HepG2 (cell line): ENCODE data around the gene SNAI3. TPM values are rescaled to one million over a fixed set of nuclear protein-coding genes. Genes with fewer than 3 reads are reported as not detected.

Source experiments
- ARNT ChIP-seq: fragments of 450-650 bp; IDR thresholded peaks from 2 replicates; pipeline ENCODE4 v1.6.1; 2017
- ARNTL ChIP-seq: sonication (generic); formaldehyde crosslinking; IDR thresholded peaks from 2 replicates; pipeline ENCODE4 v1.4.0; 2020; ENCODE audit warnings: mild to moderate bottlenecking, missing genetic modification reagents
- JUN ChIP-seq: sonication (generic); formaldehyde crosslinking; IDR thresholded peaks from 2 replicates; pipeline ENCODE4 v1.4.0; 2020; ENCODE audit warnings: mild to moderate bottlenecking, missing genetic modification reagents
- KDM3A ChIP-seq: IDR thresholded peaks from 2 replicates; pipeline ENCODE4 v1.6.1; 2018; ENCODE audit warnings: low read depth, missing compliant biosample characterization
- SIN3B ChIP-seq: fragments of 150-350 bp; IDR thresholded peaks from 2 replicates; pipeline ENCODE4 v1.6.1; 2014; ENCODE audit warnings: low read length
- SP1 ChIP-seq, 2 experiments: fragments of 450-650 bp in 1 of 2; sonication (generic) in 1 of 2; formaldehyde crosslinking in 1 of 2; IDR thresholded peaks; 2 replicates each; pipeline versions ENCODE4 v1.4.0 to v1.6.1; 2016 to 2020; ENCODE audit warnings: missing genetic modification reagents in 1 of 2
- TSC22D2 ChIP-seq: sonication (generic); formaldehyde crosslinking; IDR thresholded peaks from 2 replicates; pipeline ENCODE4 v1.5.1; 2020; ENCODE audit warnings: missing genetic modification reagents, mild to moderate bottlenecking, borderline replicate concordance
- ZBTB44 ChIP-seq: sonication (generic); formaldehyde crosslinking; IDR thresholded peaks from 2 replicates; pipeline ENCODE4 v1.4.0; 2020; ENCODE audit warnings: missing genetic modification reagents
- ZHX2 ChIP-seq, 2 experiments: sonication (generic) in 1 of 2; formaldehyde crosslinking in 1 of 2; IDR thresholded peaks; 2 replicates each; pipeline versions ENCODE4 v1.6.1 to v1.9.0; 2014 to 2022; ENCODE audit warnings: antibody characterized with exemption in 1 of 2, borderline replicate concordance in 1 of 2, inconsistent platforms in 1 of 2, low read depth in 1 of 2, missing genetic modification reagents in 1 of 2
- ZNF121 ChIP-seq: sonication (generic); formaldehyde crosslinking; IDR thresholded peaks from 2 replicates; pipeline ENCODE4 v1.5.0; 2020; ENCODE audit warnings: mild to moderate bottlenecking, missing genetic modification reagents
- ZNF225 ChIP-seq: sonication (generic); formaldehyde crosslinking; IDR thresholded peaks from 2 replicates; pipeline ENCODE4 v1.4.0; 2020; ENCODE audit warnings: mild to moderate bottlenecking, missing genetic modification reagents
- ZNF24 ChIP-seq: fragments of 450-650 bp; IDR thresholded peaks from 2 replicates; pipeline ENCODE4 v1.6.1; 2017; ENCODE audit warnings: antibody characterized with exemption, mild to moderate bottlenecking
- ZNF547 ChIP-seq: sonication (generic); formaldehyde crosslinking; IDR thresholded peaks from 2 replicates; pipeline ENCODE4 v1.5.1; 2020; ENCODE audit warnings: mild to moderate bottlenecking, missing genetic modification reagents
- ZNF550 ChIP-seq: sonication (generic); formaldehyde crosslinking; IDR thresholded peaks from 2 replicates; pipeline ENCODE4 v1.4.0; 2020; ENCODE audit warnings: mild to moderate bottlenecking, missing genetic modification reagents, borderline replicate concordance
- ZNF619 ChIP-seq: sonication (generic); formaldehyde crosslinking; IDR thresholded peaks from 2 replicates; pipeline ENCODE4 v1.4.0; 2020; ENCODE audit warnings: mild to moderate bottlenecking, missing genetic modification reagents
- polyA plus RNA-seq, 8 experiments: library from polyadenylated mRNA; depleted of rRNA in 3 of 8; stranded (reverse) in 7 of 8; unstranded in 1 of 8; fragments of >200 nt; fragmentation: Illumina TruSeq in 4 of 8; extraction: Trizol in 4 of 8; gene quantifications; 2 replicates each; pipeline versions ENCODE4 v1.2.1 to v1.2.3, GENCODE V29; 2011 to 2016; ENCODE audit warnings: low read depth in 4 of 8, missing spikeins in 1 of 8, mixed read lengths in 1 of 8; ENCODE audit not compliant: insufficient read depth in 1 of 8
- total RNA-seq, 5 experiments: library from RNA; depleted of rRNA; stranded (reverse); fragments of >200 nt; fragmentation: Illumina TruSeq; extraction: Trizol; gene quantifications; 2 replicates each; pipeline ENCODE4 v1.2.3, GENCODE V29; 2016; ENCODE audit warnings: low read depth in 1 of 5
- TF ChIP-seq, protein P1 (sequence below): sonication (generic); formaldehyde crosslinking; IDR thresholded peaks from 2 replicates; pipeline ENCODE4 v1.9.0; 2021; ENCODE audit warnings: missing genetic modification reagents, borderline replicate concordance
- TF ChIP-seq, protein P2 (sequence below): IDR thresholded peaks from 2 replicates; pipeline ENCODE4 v1.6.1; 2018; ENCODE audit warnings: missing genetic modification reagents, mild to moderate bottlenecking, missing compliant biosample characterization
- TF ChIP-seq, protein P3 (sequence below): sonication (generic); formaldehyde crosslinking; IDR thresholded peaks from 2 replicates; pipeline ENCODE4 v1.4.0; 2020; ENCODE audit warnings: mild to moderate bottlenecking, low read depth, missing genetic modification reagents
- TF ChIP-seq, protein P4 (sequence below): sonication (generic); formaldehyde crosslinking; IDR thresholded peaks from 2 replicates; pipeline ENCODE4 v1.4.0; 2020; ENCODE audit warnings: missing genetic modification reagents, borderline replicate concordance

Gene SNAI3
- total and polyA plus RNA-seq, 2 of the 13 experiments (the other 11 are each of a cell fraction or from before 2014, with no cell fraction given), result 0.09 to 0.18 TPM

DNA sequence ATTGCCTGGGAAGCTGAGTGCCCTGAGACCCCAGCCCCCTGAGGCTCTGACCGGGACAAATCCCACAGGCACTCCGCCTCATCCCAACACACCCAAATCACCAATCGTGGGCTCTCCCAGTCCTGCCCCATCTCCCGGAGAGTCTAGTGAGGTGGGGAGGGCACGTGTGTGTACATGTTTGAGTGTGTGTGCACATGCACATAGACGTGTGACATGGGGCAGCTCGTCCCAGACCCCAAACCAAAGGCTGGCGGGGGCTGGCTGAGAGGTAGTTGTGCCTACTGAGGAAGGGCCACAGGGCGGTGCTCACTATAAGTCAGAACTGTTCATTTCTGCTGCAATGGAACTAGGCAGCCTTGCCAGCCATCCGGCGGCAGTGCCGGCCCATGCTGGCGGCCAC is 8.6 kb downstream of the SNAI3 start (continued):
- TF ChIP-seq, protein P1, sequence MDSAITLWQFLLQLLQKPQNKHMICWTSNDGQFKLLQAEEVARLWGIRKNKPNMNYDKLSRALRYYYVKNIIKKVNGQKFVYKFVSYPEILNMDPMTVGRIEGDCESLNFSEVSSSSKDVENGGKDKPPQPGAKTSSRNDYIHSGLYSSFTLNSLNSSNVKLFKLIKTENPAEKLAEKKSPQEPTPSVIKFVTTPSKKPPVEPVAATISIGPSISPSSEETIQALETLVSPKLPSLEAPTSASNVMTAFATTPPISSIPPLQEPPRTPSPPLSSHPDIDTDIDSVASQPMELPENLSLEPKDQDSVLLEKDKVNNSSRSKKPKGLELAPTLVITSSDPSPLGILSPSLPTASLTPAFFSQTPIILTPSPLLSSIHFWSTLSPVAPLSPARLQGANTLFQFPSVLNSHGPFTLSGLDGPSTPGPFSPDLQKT (CRISPR knock-in tag), result no peak
- TF ChIP-seq ARNT (no peak), ARNTL (no peak), ZNF225 (CRISPR knock-in tag) (no peak), ZNF121 (CRISPR knock-in tag) (no peak), TSC22D2 (CRISPR knock-in tag) (no peak), SP1 (IDR thresholded peaks at IDR 0.05) (no peak), SP1 (CRISPR knock-in tag; IDR thresholded peaks at IDR 0.05) (no peak), ZBTB44 (CRISPR knock-in tag) (no peak), KDM3A (no peak), ZNF550 (CRISPR knock-in tag) (no peak), ZNF619 (CRISPR knock-in tag) (no peak), JUN (CRISPR knock-in tag) (no peak), ZHX2 (IDR thresholded peaks at IDR 0.05; ENCODE audit: low read depth) (no peak), ZHX2 (CRISPR knock-in tag; IDR thresholded peaks at IDR 0.05; ENCODE audit: borderline replicate concordance) (no peak), ZNF547 (CRISPR knock-in tag) (no peak), ZNF24 (no peak), SIN3B (no peak)
- TF ChIP-seq, protein P2, sequence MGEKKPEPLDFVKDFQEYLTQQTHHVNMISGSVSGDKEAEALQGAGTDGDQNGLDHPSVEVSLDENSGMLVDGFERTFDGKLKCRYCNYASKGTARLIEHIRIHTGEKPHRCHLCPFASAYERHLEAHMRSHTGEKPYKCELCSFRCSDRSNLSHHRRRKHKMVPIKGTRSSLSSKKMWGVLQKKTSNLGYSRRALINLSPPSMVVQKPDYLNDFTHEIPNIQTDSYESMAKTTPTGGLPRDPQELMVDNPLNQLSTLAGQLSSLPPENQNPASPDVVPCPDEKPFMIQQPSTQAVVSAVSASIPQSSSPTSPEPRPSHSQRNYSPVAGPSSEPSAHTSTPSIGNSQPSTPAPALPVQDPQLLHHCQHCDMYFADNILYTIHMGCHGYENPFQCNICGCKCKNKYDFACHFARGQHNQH (CRISPR knock-in tag), result no peak
- TF ChIP-seq, protein P3, sequence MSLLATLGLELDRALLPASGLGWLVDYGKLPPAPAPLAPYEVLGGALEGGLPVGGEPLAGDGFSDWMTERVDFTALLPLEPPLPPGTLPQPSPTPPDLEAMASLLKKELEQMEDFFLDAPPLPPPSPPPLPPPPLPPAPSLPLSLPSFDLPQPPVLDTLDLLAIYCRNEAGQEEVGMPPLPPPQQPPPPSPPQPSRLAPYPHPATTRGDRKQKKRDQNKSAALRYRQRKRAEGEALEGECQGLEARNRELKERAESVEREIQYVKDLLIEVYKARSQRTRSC (CRISPR knock-in tag), result no peak
- TF ChIP-seq, protein P4, sequence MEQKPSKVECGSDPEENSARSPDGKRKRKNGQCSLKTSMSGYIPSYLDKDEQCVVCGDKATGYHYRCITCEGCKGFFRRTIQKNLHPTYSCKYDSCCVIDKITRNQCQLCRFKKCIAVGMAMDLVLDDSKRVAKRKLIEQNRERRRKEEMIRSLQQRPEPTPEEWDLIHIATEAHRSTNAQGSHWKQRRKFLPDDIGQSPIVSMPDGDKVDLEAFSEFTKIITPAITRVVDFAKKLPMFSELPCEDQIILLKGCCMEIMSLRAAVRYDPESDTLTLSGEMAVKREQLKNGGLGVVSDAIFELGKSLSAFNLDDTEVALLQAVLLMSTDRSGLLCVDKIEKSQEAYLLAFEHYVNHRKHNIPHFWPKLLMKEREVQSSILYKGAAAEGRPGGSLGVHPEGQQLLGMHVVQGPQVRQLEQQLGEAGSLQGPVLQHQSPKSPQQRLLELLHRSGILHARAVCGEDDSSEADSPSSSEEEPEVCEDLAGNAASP (CRISPR knock-in tag), result no peak
